WTC11 (cell line): ENCODE results near the gene ANKRD1. TPM values are rescaled to one million over a fixed set of nuclear protein-coding genes. Genes with fewer than 3 reads are reported as not detected.

Experiments
- ATAC-seq: fragments of 200-7000 bp; cut with Tn5 transposase; 2 replicates; pipeline ENCODE4 v1.10.0; 2021; ENCODE audit warnings: mild to moderate bottlenecking, moderate library complexity
- CTCF ChIA-PET: fragments of 300-600 bp; sonication (Branson Sonifier 250); formaldehyde crosslinking; loops from one replicate; lab custom pipeline; 2021; ENCODE audit warnings: antibody characterized with exemption; lab: Charles Lee
- POLR2A ChIA-PET: fragments of 350-600 bp; sonication (Branson Sonifier 250); formaldehyde crosslinking; loops from one replicate; lab custom pipeline; 2021; ENCODE audit warnings: antibody characterized with exemption; lab: Charles Lee
- DNase-seq: peaks from one replicate; pipeline ENCODE4 v3.0.0; 2021; ENCODE audit warnings: low spot score
- H3K27ac Mint-ChIP-seq: 2 replicates; pipeline ENCODE4 v1.8.0; 2021; ENCODE audit warnings: mixed read lengths
- H3K27me3 Mint-ChIP-seq: 2 replicates; pipeline ENCODE4 v1.8.0; 2021; ENCODE audit warnings: low read depth, mild to moderate bottlenecking, moderate library complexity, mixed read lengths
- H3K36me3 Mint-ChIP-seq: 2 replicates; pipeline ENCODE4 v1.8.0; 2021; ENCODE audit warnings: mixed read lengths
- H3K4me1 Mint-ChIP-seq: 2 replicates; pipeline ENCODE4 v1.8.0; 2022; ENCODE audit warnings: mixed read lengths
- H3K4me3 Mint-ChIP-seq: 2 replicates; pipeline ENCODE4 v1.8.0; 2021; ENCODE audit warnings: mild to moderate bottlenecking, moderate library complexity, mixed read lengths
- H3K9me3 Mint-ChIP-seq: 2 replicates; pipeline ENCODE4 v1.8.0; 2021; ENCODE audit warnings: mixed read lengths
- CBFB ChIP-seq: sonication (generic); formaldehyde crosslinking; IDR thresholded peaks from 2 replicates; pipeline ENCODE4 v1.8.1; 2022; ENCODE audit warnings: mild to moderate bottlenecking, low read depth, missing genetic modification reagents
- ELF4 ChIP-seq: sonication (generic); formaldehyde crosslinking; IDR thresholded peaks from 2 replicates; pipeline ENCODE4 v1.8.1; 2022; ENCODE audit warnings: low read depth, mild to moderate bottlenecking, moderate library complexity, missing genetic modification reagents
- ETV6 ChIP-seq: sonication (generic); formaldehyde crosslinking; IDR thresholded peaks from 2 replicates; pipeline ENCODE4 v1.8.1; 2022; ENCODE audit warnings: mild to moderate bottlenecking, missing genetic modification reagents
- FOXK1 ChIP-seq: sonication (generic); formaldehyde crosslinking; IDR thresholded peaks from 2 replicates; pipeline ENCODE4 v1.8.0; 2022; ENCODE audit warnings: mild to moderate bottlenecking, moderate library complexity, missing genetic modification reagents
- NFE2L1 ChIP-seq: sonication (generic); formaldehyde crosslinking; IDR thresholded peaks from 2 replicates; pipeline ENCODE4 v1.8.1; 2023; ENCODE audit warnings: missing genetic modification reagents
- NR2C2 ChIP-seq: sonication (generic); formaldehyde crosslinking; IDR thresholded peaks from 2 replicates; pipeline ENCODE4 v1.8.0; 2022; ENCODE audit warnings: mild to moderate bottlenecking, missing genetic modification reagents
- NR3C1 ChIP-seq: sonication (generic); formaldehyde crosslinking; conservative IDR thresholded peaks from 2 replicates; pipeline ENCODE4 v1.8.1; 2023; ENCODE audit warnings: low read depth, mild to moderate bottlenecking, missing genetic modification reagents
- SMAD4 ChIP-seq: sonication (generic); formaldehyde crosslinking; IDR thresholded peaks from 2 replicates; pipeline ENCODE4 v1.8.0; 2022; ENCODE audit warnings: mild to moderate bottlenecking, missing genetic modification reagents
- ZNF138 ChIP-seq: sonication (generic); formaldehyde crosslinking; conservative IDR thresholded peaks from 2 replicates; pipeline ENCODE4 v1.8.1; 2022; ENCODE audit warnings: mild to moderate bottlenecking, moderate library complexity, missing genetic modification reagents
- ZNF219 ChIP-seq: sonication (generic); formaldehyde crosslinking; IDR thresholded peaks from 2 replicates; pipeline ENCODE4 v1.8.0; 2023; ENCODE audit warnings: missing genetic modification reagents, mild to moderate bottlenecking, borderline replicate concordance
- ZNF317 ChIP-seq: sonication (generic); formaldehyde crosslinking; IDR thresholded peaks from 2 replicates; pipeline ENCODE4 v1.8.1; 2023; ENCODE audit warnings: low read depth, mild to moderate bottlenecking, moderate library complexity, missing genetic modification reagents, borderline replicate concordance
- ZNF396 ChIP-seq: fragments of 250-450 bp; sonication (Bioruptor Pico); IDR thresholded peaks from 2 replicates; pipeline ENCODE4 v1.8.0; 2021; ENCODE audit warnings: mild to moderate bottlenecking, moderate library complexity, borderline replicate concordance
- total RNA-seq: library from RNA; stranded (reverse); gene quantifications from 3 replicates; pipeline ENCODE4 v1.2.3, GENCODE V29; 2021
- TF ChIP-seq, protein P1 (sequence below): sonication (generic); formaldehyde crosslinking; conservative IDR thresholded peaks from 2 replicates; pipeline ENCODE4 v1.8.1; 2023; ENCODE audit warnings: mild to moderate bottlenecking, low read depth, missing genetic modification reagents, moderate library complexity
- TF ChIP-seq, protein P2 (sequence below): sonication (generic); formaldehyde crosslinking; IDR thresholded peaks from 2 replicates; pipeline ENCODE4 v1.8.1; 2023; ENCODE audit warnings: mild to moderate bottlenecking, moderate library complexity, missing genetic modification reagents
- TF ChIP-seq, protein P3 (sequence below): fragments of 250-450 bp; sonication (Bioruptor Pico); IDR thresholded peaks from 2 replicates; pipeline ENCODE4 v1.9.0; 2021; ENCODE audit warnings: mild to moderate bottlenecking
- TF ChIP-seq, protein P4 (sequence below): sonication (generic); formaldehyde crosslinking; IDR thresholded peaks from 2 replicates; pipeline ENCODE4 v1.8.1; 2022; ENCODE audit warnings: mild to moderate bottlenecking, moderate library complexity, missing genetic modification reagents
- TF ChIP-seq, protein P5 (sequence below): sonication (generic); formaldehyde crosslinking; IDR thresholded peaks from 2 replicates; pipeline ENCODE4 v1.8.0; 2022; ENCODE audit warnings: mild to moderate bottlenecking, missing genetic modification reagents
- TF ChIP-seq, protein P6 (sequence below): sonication (generic); formaldehyde crosslinking; IDR thresholded peaks from 2 replicates; pipeline ENCODE4 v1.8.1; 2023; ENCODE audit warnings: mild to moderate bottlenecking, missing genetic modification reagents, moderate library complexity
- TF ChIP-seq, protein P7 (sequence below): sonication (generic); formaldehyde crosslinking; conservative IDR thresholded peaks from 2 replicates; pipeline ENCODE4 v1.8.1; 2022; ENCODE audit warnings: mild to moderate bottlenecking, missing genetic modification reagents
- TF ChIP-seq, protein P8 (sequence below): sonication (generic); formaldehyde crosslinking; IDR thresholded peaks from 2 replicates; pipeline ENCODE4 v1.8.0; 2022; ENCODE audit warnings: mild to moderate bottlenecking, missing genetic modification reagents

Gene ANKRD1
- total RNA-seq, 1 experiment from 2014 or later = not detected

DNA sequence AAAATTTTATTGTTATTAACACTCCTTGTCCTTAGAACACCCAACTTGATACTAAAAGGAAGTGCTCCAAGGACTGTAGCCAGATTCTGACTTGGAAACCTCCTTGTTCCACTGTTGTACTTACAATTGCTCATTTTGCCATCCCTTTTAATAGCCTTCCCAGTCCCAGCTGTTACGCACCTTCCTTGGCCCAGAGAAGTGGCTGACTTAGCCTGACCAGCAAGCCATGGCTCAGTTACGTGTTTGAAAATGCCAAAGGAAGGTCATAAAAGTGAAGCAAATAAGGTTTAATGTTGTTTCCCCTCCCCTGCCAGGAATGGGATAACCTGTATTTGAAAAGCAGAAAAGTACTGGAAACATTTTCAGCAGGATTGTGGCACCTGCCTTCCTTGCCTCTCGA lies 3.7 kb upstream of the ANKRD1 start (continued):
- no peak for TF ChIP-seq ZNF317
- TF ChIP-seq, protein P1, sequence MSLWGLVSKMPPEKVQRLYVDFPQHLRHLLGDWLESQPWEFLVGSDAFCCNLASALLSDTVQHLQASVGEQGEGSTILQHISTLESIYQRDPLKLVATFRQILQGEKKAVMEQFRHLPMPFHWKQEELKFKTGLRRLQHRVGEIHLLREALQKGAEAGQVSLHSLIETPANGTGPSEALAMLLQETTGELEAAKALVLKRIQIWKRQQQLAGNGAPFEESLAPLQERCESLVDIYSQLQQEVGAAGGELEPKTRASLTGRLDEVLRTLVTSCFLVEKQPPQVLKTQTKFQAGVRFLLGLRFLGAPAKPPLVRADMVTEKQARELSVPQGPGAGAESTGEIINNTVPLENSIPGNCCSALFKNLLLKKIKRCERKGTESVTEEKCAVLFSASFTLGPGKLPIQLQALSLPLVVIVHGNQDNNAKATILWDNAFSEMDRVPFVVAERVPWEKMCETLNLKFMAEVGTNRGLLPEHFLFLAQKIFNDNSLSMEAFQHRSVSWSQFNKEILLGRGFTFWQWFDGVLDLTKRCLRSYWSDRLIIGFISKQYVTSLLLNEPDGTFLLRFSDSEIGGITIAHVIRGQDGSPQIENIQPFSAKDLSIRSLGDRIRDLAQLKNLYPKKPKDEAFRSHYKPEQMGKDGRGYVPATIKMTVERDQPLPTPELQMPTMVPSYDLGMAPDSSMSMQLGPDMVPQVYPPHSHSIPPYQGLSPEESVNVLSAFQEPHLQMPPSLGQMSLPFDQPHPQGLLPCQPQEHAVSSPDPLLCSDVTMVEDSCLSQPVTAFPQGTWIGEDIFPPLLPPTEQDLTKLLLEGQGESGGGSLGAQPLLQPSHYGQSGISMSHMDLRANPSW = no peak
- TF ChIP-seq, protein P2, sequence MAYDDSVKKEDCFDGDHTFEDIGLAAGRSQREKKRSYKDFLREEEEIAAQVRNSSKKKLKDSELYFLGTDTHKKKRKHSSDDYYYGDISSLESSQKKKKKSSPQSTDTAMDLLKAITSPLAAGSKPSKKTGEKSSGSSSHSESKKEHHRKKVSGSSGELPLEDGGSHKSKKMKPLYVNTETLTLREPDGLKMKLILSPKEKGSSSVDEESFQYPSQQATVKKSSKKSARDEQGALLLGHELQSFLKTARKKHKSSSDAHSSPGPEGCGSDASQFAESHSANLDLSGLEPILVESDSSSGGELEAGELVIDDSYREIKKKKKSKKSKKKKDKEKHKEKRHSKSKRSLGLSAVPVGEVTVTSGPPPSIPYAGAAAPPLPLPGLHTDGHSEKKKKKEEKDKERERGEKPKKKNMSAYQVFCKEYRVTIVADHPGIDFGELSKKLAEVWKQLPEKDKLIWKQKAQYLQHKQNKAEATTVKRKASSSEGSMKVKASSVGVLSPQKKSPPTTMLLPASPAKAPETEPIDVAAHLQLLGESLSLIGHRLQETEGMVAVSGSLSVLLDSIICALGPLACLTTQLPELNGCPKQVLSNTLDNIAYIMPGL (CRISPR knock-in tag) = no peak
- no peak for TF ChIP-seq ZNF396 (CRISPR knock-in tag)
- TF ChIP-seq, protein P3, sequence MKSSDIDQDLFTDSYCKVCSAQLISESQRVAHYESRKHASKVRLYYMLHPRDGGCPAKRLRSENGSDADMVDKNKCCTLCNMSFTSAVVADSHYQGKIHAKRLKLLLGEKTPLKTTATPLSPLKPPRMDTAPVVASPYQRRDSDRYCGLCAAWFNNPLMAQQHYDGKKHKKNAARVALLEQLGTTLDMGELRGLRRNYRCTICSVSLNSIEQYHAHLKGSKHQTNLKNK (CRISPR knock-in tag) = no peak
- no peak for TF ChIP-seq CBFB (CRISPR knock-in tag)
- TF ChIP-seq, protein P4, sequence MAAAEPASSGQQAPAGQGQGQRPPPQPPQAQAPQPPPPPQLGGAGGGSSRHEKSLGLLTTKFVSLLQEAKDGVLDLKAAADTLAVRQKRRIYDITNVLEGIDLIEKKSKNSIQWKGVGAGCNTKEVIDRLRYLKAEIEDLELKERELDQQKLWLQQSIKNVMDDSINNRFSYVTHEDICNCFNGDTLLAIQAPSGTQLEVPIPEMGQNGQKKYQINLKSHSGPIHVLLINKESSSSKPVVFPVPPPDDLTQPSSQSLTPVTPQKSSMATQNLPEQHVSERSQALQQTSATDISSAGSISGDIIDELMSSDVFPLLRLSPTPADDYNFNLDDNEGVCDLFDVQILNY (CRISPR knock-in tag) = no peak
- TF ChIP-seq FOXK1 (CRISPR knock-in tag) = no peak
- TF ChIP-seq, protein P5, sequence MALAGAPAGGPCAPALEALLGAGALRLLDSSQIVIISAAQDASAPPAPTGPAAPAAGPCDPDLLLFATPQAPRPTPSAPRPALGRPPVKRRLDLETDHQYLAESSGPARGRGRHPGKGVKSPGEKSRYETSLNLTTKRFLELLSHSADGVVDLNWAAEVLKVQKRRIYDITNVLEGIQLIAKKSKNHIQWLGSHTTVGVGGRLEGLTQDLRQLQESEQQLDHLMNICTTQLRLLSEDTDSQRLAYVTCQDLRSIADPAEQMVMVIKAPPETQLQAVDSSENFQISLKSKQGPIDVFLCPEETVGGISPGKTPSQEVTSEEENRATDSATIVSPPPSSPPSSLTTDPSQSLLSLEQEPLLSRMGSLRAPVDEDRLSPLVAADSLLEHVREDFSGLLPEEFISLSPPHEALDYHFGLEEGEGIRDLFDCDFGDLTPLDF (CRISPR knock-in tag) = no peak
- TF ChIP-seq, protein P6, sequence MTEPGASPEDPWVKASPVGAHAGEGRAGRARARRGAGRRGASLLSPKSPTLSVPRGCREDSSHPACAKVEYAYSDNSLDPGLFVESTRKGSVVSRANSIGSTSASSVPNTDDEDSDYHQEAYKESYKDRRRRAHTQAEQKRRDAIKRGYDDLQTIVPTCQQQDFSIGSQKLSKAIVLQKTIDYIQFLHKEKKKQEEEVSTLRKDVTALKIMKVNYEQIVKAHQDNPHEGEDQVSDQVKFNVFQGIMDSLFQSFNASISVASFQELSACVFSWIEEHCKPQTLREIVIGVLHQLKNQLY (CRISPR knock-in tag) = no peak

DNA sequence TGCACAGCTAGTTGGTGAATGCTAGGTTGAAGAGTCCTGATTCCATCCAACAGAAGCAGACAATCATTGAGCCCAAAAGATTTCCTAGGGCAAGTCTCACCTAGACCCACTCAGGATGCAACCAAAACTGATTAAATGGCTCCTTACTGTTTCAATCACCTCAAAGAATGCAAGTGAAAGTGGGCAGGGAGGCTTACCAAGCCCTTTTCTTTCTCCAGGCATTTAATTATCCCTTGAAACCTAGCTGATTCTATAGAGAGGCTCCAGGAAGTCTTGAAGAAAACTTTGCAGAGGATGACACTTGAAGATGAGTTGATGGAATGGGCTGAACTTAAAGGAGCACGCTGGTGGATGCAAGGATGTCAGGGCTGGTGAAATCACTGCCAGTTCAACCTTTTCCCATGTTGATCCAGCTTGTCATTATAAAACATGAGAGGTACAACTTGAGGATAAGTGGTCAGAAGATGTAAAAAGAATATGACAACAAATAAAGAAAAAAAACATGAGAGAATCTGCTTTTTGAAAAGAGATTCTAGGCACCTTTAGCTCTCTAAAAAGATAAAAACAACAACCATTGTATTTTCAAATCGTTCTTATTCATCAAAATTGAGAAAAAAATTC lies 2.3 kb upstream of the ANKRD1 start:
- Mint-ChIP-seq H3K27me3 (peaks cover 100% of the 10 kb centered on the region), H3K4me1 (peaks cover 8% of the 10 kb centered on the region), H3K9me3 (no peaks in the 10 kb centered on the region), H3K4me3 (no peak overlapping the region), H3K27ac (no peak overlapping the region), H3K36me3 (no peaks in the 10 kb centered on the region)
- ChIA-PET POLR2A (interaction anchor here (0.6 kb wide), 1 partner anchor 164 kb away, joined by 3 read pairs; no protein-coding TSS in a partner anchor), CTCF (interaction anchor here (1.0 kb wide), 1 partner anchor 43 kb away, joined by 4 read pairs; no protein-coding TSS in a partner anchor)
- TF ChIP-seq ELF4 (CRISPR knock-in tag) (no peak), ZNF219 (no peak), NFE2L1 (CRISPR knock-in tag) (no peak)
- no peak for DNase-seq
- ATAC-seq = no peak

DNA sequence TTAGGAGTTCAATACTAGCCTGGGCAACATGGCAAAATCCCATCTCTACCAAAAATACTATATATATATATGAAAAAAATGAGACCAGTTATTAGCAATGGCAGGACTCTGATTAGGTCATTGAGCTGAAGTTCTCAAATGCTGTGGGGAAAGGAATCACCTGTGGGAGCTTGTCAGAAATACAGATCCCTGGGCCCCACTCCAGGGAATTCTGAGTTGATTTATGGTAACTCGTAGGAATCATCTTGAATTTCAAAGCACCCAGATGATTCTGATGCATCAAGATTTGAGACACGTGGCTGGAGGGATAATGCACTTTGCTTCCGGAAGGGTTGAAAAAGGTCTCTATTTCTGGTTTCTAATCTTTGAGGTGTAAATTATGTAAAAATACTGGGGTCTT lies 1.0 kb upstream of the ANKRD1 start:
- H3K9me3 Mint-ChIP-seq = no peaks in the 10 kb centered on the region
- H3K27ac Mint-ChIP-seq = no peak overlapping the region
- H3K4me3 Mint-ChIP-seq = no peak overlapping the region
- POLR2A ChIA-PET = interaction anchor here (1.2 kb wide), 1 partner anchor 10 kb away, joined by 3 read pairs; no protein-coding TSS in a partner anchor
- no peak for ATAC-seq
- peaks cover 8% of the 10 kb centered on the region for H3K4me1 Mint-ChIP-seq
- no peaks in the 10 kb centered on the region for H3K36me3 Mint-ChIP-seq
- DNase-seq = no peak
- peaks cover 100% of the 10 kb centered on the region for H3K27me3 Mint-ChIP-seq
- CTCF ChIA-PET = interaction anchor here (0.9 kb wide), 1 partner anchor 10 kb away, joined by 3 read pairs; no protein-coding TSS in a partner anchor
- TF ChIP-seq, protein P4 (CRISPR knock-in tag) = no peak
- no peak for TF ChIP-seq ETV6 (CRISPR knock-in tag)
- no peak for TF ChIP-seq ZNF138 (CRISPR knock-in tag)
- TF ChIP-seq, protein P2 (CRISPR knock-in tag) = no peak
- TF ChIP-seq NR3C1 = no peak
- TF ChIP-seq FOXK1 (CRISPR knock-in tag) = no peak
- no peak for TF ChIP-seq NR2C2 (CRISPR knock-in tag)
- TF ChIP-seq SMAD4 (CRISPR knock-in tag) = no peak
- TF ChIP-seq, protein P7, sequence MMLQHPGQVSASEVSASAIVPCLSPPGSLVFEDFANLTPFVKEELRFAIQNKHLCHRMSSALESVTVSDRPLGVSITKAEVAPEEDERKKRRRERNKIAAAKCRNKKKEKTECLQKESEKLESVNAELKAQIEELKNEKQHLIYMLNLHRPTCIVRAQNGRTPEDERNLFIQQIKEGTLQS (CRISPR knock-in tag) = no peak
- TF ChIP-seq, protein P8, sequence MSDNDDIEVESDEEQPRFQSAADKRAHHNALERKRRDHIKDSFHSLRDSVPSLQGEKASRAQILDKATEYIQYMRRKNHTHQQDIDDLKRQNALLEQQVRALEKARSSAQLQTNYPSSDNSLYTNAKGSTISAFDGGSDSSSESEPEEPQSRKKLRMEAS (CRISPR knock-in tag) = no peak
